Activated CD4-positive, alpha-beta T cell treated with anti-CD3 and anti-CD28 coated beads for 1 hour (primary cell): ENCODE data around the gene CCDC78.
A peak's percentile ranks its signal among the peaks of the same experiment; 100 is the strongest.

ENCODE experiments used
- DNase-seq: peaks from one replicate; pipeline ENCODE4 v3.0.0-alpha.2; 2020

Gene CCDC78

DNA sequence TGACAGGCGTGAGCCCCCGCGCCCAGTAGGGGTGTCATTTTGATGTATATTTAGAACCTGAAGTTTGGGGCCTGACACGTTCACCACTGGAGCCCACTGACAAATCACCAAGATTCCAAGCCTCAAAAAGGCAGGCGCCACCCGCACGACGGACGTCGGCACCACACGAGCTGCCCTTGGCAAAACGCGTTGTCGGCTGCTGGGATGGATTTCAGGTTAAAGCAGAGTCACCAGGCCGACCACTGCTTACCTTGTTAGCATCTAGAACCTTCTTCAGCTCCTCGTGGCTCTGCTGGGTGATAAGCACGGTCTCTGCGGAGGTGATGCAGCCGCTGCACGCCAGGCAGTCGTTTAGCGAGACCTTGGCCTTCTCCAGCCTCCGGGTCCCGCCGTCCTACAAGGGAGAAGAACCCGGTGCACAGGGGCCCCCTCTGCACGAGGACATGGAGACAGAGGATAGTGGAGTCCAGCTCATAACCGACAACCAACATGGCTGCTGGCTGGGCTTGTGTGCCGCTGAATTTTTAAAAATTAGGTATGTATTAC is 10.8 kb upstream of the CCDC78 start:
- no peak for DNase-seq

DNA sequence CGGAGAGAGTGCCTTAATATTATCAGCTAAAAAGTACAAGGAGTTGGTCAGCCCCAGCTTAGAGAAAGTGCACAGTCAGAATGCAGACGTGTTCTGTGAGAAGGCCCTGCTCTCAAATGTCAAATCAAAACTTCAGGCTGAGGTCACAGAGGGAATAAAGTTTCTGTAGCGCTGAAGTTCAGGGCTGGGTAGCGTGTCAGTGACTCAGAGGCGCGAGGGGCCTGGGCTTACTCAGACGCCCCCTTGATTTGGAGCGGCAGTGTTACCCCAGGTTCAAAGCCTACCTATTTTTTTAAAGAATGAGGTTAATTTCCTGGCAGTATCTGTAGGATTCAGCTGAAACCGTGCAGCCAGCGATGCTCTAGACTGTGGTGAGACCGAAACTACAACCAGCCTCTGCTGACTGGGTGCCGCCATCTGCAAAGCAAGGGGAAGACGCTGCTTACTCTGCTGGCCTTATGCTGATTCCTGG is 9.8 kb upstream of the CCDC78 start:
- DNase-seq, result no peak

DNA sequence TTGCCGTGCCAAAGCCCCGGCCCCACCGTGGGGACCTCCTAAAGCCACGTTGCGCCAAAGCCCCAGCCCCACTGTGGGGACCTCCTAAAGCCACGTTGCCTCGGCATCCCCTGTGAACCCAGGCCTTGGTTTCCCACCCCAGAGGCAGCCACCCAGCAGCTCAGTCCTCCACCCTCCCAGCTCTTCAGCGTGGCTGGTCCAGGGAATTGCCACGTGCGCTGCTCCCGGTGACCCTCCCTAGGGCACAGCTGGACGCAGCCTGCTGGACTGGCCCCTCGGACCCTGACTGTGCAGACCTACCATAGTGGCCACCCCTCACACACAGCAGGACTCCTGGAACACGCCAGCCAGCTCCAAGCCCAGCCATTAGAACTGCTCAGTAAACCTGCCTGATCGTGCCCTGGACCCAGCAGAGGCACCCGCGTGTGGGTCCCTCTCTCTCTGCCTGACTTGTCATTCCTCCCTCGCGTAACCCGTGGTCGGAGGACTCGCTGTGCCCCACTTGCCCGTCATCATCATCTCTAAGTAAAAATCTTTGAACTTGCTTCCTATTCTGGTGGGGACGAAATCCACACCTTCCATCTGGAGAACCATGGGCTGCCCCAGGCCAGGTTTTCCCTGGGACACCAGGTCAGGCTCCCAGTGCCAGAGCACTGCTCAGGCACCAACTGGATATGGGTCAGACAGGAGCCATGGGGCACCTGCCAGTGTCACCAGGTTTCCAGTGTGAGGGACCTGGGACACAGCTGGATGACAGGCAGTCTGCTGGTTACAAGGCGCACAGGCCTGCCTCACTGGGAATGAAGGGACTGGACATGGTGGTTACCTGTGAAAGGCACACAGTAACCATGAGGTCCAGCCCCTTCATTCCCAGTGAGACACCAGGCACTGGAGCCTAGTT is 9.0 kb upstream of the CCDC78 start:
- no peak for DNase-seq

DNA sequence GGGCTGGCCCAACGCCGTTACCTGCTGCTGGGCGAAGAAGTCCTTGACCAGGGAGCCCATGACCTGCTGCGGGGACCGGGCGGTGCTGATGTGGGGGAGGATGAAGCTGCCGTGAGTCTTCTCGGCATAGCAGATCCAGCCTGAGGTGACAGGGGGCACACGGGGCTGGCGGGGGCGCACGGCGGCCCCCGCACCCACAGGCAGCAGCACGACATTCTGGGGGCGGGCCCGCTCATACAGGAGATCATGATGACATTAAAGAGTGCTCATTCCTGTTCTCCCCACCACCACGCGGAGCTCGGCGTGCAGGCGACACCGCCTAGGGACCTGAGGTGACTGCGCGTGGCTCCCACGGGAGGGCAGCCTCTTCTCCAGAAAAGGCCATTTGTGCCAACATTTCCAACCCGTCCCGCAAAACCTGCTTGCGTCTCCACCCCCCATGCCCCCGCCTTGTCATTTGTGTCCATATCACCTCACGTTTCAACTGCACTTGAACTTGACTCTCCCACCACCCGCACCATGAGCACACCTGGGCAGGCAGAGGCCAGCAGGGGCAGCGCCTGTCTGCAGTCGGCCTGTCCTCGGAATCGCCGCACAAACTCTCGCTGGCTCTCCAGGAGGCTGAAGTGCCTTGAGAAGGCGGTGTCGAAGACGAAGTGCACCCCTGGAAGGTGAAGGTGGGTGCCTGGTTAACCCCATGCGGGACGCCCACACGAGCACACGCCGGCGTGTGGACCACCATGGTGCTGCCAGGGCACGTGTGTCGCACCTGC is 8.2 kb upstream of the CCDC78 start:
- DNase-seq, result no peak

DNA sequence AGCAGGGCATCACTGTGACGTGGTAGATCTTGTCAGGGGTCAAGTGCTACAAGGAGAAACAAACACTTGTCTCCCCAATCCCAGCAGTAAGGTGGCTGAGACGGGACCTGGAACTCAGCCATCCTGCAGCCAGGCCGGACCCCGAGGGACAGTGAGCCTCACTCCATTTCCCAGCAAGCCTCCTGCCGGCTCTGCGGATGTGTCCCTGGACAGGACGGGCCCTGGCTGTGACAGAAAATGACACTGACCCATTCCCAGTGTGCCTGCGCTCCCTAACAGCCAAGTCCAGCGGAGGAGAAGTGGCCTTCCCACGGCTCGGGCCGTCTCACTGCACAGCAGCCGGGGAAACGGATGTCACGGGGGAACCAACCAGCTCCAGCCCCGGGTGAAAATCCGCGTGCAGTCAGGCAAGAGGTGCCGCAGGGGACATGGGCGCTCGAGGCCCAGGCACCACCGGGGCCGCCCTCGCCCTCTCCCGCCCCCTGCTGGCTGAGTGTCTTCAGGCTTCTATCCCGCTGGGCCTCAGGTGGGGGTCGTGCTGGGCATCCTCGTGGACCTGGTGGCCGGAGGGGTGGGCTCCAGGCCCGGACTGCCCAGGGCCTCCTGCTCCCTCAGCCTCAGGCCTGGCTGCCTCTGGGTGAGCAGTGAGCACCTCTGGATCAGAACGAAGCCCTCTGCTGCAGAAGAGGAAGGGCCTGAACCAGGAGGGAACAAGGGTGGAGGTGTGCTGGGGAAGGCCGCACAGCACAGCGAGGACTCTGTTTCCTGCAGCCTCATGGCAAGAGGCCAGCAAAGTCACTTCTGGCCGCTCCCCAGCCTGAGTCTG is 7.4 kb upstream of the CCDC78 start:
- DNase-seq, result no peak

DNA sequence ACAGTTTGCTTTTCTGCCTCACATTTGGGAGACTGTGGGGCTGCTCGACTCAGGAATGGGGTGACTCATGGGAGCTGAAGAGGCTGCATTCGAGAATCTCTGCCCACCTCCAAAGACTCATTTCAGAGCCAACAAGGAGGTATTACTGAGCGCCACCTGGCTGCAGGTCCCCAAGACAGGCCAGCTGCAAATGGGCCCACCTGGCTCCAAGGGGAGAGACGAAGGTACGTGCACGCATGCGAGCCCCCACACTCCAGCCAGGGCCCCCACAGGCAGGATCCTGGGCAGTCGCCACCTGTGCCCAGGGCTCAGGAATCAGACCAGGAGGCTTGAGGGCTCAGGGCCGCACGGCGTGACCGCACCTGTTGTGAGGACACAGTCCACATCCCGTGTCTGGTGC is 6.7 kb upstream of the CCDC78 start:
- DNase-seq, result no peak

DNA sequence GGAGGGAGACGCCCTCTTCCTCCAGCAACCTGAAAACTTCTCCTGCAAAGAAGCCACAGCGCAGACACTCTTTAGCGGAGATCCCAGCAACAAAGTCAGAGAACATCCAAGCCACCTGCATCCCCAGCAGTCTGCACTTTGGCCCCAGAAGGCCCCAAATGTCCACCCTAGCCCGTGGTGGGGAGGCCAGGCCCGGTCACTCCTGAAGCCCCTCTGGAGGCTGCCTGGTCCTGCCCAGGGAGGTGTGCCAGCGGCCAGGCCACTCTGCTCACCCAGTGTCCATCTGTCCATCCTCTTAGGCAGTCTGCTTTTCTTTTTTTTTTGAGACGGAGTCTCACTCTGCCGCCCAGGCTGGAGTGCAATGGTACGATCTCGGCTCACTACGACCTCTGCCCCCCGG is 6.1 kb upstream of the CCDC78 start:
- DNase-seq, result no peak

DNA sequence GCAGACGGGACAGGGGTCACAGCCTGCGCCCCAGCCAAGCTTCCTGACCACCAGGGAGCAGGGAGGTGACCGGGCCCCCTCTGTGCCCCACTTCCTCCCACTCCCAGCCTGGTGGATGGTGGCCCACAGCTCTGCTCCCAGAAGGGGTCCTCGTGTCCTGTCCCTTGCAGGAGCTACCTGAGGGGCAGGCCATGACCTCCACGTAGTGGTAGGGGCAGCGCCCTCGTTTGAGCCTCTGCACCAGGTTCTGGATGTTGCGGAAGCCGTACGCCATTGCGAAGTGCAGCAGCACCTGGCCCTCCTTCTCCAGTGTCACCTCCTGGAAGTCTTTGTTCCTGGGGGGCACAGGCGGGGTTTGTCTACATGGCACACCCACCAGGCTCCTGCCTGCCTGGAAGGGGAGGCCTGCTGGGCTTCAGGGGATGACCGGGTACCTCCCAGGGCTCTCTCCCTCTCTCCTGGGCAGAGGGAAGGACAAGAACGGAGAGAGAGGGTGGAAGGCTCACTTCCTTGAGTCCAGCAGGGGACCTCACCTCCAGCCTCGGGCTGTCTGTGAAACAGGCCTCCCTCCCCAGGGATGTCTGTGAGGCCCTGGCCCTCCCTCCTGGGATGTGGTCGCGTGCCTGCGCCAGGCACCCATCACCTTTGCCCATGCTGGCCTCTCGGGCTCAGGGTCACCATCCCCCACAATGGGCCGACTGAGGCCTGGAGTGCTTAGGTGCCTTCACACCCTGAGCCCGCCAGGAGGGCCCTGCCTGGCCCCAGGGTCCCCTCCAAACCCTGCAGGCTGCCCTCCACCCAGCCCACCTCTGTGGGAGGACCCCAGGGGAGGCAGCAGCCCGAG is 4.6 kb upstream of the CCDC78 start:
- DNase-seq, result no peak

DNA sequence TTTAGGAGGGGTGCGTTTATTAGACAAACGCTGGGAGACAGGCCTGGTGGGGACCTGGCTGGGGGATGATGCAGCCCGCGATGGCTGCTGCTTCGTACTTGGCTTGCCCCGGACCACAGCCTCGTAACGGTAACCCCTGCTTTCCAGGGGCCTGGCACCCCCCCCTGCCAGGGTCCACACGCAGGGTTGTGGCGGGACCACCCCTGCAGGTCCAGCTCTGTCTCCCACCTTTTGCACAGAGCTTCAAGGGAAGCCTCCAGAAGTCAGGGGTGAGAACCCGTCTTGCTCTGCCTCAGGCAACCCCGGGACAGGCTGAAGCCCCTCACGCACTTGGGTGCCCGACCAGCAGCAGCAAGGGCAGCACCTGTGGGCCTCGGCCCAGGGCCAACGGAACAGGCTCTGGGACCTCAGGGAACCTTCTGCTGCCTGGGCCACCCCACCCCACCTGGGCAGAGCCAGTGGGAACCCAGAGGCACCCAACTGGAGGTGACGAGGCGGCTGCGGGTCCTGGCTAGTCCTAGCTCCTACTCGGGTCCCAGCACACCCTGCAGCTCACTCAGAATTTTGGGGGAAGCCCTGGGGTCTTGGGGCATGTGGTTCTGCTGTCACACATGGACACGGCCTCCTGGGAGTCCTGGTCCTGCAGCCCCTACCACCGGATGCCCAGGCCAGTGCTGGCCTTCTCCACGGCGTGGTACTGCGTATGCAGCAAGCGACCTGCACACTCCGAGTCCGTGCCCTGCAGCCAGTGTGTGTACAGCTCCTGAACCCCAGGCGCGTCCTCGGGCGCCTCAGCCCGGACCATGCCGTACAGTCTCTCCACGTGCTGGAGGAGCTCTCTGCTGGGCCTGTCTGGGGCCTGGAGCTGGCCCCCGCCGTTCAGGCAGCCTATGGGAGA is 3.8 kb upstream of the CCDC78 start:
- DNase-seq, result no peak

DNA sequence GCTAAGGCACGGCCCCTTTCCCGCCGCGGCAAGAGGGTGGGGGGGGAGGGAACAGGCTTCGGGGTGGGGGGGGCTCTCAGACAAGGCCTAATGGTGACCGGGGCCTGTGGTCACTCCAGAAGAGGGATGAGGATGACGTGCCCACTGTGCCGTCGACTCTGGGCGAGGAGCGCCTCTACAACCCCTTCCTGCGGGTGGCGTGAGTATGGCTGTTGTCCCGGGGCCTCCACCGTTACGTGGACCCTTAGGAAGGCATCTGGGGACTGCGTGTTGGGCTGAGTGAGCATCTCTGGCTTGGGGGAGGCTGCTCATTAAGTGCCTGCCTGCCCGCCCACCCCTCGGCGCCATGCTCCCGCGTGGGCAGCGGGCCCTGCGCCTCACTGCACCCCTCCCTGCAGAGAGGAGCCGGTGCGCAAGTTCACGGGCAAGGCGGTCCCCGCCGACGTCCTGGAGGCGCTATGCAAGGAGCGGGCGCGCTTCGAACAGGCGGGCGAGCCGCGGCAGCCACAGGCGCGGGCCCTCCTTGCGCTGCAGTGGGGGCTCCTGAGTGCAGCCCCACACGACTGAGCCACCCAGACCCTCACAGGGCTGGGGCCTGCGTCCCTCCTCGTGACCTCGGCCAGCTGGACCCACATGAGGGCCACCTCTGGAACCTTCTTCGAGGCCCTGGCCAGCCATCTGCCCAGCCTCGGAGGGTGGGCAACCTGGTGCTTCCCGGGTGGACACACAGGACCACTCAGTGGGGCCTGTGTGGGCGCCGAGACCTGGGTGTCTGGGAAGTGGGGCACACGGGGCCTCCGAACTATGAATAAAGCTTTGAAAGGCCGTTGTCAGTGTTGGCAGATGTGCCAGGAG is 2.9 kb upstream of the CCDC78 start:
- no peak for DNase-seq

DNA sequence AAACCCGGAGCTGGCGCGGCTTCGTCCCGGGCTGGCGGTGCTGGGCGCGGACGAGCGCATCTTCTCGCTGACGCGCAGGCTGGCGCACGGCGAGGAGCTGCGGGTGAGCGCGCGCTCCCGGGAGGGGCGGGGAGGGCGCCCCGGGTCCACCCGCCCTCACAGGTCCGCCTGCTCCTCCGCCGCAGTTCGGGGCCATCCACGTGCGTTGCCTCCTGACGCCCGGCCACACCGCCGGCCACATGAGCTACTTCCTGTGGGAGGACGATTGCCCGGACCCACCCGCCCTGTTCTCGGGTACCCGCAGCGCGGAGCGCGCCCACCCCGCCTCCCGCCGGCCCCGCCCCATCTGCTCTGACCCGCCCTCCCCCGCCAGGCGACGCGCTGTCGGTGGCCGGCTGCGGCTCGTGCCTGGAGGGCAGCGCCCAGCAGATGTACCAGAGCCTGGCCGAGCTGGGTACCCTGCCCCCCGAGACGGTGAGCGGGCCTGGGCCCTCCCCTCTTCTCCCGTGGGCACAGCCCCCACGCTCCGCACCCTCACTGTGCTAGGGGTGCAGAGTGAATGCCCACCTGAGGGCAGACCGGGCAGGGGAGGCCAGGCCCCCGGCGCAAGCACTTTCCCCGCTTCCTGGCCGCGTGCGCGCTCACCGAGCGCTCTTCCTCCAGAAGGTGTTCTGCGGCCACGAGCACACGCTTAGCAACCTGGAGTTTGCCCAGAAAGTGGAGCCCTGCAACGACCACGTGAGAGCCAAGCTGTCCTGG is 2.1 kb upstream of the CCDC78 start:
- peak; percentile 40 for DNase-seq

DNA sequence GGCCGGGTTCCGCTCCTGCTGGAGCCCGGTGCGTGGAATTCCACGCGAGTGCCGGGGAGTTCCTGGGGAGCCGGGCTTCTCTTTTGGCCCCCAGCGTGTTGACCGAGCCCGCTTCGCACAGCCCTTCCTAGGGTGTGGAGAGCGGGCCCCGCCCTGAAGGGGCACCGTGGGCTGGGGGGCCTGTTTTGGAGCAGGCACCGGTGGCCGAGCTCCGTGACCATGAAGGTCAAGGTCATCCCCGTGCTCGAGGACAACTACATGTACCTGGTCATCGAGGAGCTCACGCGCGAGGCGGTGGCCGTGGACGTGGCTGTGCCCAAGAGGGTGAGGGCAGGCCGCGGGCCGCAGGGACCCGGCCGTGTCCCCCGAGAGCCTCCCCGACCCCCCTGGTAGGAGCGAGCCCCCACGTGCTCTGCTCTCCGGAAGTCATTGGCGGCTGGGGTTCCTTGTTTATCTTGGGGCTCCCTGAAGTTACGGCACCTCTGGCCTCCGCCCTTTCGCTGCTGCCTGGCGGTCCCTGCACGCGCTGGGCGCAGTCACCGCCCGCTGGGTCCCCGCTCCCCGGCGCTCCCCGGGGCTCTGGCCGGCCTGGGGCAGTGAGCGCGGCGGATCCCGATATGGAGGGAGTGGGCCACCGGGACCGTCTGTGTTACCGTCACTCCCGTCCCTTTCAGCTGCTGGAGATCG is 1.2 kb upstream of the CCDC78 start:
- DNase-seq, result no peak

DNA sequence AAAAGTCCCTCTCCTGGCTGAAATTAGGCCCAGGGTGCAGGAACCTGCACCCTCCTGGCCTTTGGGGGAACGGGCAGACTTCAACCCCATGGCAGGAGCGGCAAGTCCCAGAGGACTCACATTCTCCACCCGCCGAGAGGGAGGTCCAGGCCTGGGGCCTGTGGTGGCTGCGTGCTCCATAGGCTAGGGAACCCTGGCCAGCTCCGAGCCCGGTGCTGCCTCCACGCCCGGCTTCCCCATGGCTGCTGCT is 130 bp downstream of the CCDC78 start:
- no peak for DNase-seq

DNA sequence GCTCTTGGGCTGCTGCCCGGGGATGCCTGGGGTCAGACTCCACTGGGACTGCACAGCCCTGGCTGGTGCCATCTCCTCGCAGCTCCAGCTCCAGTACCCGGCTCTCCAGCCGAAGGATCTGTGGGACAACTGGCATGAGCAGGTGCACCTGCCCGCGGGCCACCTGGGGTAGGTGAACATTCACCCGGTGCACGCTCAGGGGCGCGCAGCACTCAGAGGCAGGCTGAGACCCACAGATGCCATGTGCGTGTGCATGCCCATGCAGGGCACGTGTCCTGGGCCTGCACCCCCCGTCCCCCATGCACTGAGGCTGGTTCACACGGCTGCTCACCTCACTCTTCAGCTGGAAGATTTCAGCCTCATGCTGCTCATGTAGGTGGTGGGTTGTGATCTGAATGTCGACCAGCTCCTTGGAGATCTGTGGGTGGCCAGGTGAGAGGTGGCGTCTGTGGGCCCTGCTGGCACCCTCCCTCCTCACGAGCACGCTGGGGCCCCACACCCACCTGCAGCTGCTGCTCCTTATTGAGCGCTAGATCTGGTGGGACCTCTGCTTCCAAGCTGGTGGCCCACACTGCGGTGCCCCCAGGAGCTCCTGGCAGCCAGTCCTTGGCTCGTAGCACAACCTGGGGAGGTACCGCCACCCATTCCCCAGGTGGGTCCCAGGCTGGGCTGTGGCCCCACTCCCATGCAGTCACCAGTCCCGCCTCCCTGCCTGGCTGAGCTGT is 618 bp downstream of the CCDC78 start:
- no peak for DNase-seq

DNA sequence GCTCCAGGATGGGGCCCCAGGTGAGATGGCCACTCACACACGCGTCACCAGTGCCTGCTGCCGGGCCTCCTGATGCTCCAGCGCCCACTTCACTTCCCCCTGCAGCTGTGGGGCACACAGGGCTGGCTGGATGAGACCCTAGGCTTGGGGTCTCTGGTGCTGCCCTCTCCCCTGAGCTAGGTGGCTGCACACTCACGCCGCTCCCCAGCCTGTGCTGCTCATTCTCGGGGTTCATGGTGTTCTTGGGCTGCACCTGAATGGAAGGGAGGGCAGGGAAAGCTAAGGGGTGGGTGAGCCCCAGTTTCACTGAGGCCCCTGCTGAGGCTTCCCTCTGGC is 1.2 kb downstream of the CCDC78 start:
- DNase-seq, result no peak

DNA sequence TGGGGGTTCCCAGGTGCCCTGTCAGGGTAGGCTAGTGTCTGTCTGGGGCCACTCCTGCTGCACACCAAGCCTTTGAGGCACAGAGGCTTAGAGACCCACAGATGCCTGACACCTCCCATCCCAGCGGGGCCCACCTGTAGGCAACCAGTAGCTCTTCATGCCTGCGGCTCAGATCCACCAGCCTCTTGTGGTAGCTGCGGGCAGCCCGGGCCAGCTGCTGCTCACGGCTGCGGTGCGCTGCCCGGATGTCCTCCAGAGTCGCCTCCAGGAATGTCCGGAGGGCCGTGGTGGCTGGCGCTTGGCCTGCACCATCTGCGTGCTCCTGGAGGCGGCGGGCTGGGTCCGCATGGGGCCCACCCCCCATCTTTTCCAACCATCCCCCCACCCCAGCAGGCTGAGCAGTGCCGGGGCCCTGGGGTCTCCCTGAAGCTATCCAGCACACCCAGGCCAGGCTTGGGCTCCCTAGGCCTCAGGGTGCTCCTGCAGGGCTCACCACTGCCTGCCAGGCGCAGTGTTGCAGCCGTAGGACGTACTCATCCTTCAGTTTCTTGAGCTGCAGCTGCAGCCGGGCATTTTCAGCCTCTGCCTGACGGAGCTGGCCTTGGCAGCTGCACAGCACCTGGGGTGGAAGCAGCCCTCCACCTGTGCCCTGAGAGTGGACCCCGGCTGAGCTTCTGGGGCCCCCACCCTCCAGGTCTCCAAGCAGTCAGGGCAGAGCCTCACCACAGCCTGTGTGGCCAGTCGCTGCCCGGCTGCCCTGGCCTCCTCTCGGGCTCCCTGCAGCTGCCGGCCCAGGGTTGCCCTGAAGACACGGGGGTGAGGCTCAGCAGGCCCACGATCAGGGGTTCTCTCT is 1.8 kb downstream of the CCDC78 start:
- no peak for DNase-seq

DNA sequence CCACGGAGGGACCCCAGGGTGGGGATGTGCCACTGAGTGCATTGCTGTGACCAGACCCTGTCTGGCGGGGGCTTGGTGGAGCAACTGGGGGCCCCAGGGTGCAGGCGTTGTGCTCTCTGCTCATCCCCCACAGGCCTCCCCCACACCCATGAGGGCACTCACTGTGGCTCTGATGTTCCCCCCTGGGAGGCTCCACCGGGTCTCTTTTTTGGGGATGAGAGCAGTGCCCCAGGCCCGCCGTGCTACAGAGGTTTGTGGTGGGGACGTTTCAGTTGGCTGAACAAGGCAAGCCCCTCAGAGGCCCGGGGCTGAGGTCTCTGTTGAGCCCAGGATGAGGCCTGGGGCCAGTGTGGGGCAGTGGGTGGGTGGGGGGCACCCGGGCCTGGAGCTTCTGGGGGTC is 2.5 kb downstream of the CCDC78 start:
- no peak for DNase-seq
